Measurements from ENCODE around the gene NCOR2. TPM values are rescaled to one million over a fixed set of nuclear protein-coding genes. Genes with fewer than 3 reads are reported as not detected.
A peak's percentile ranks its signal among the peaks of the same experiment; 100 is the strongest.

NCOR2 gene
- total RNA-seq, 4 donors from 2014 or later: 105 to 330 (median 148) TPM

DNA sequence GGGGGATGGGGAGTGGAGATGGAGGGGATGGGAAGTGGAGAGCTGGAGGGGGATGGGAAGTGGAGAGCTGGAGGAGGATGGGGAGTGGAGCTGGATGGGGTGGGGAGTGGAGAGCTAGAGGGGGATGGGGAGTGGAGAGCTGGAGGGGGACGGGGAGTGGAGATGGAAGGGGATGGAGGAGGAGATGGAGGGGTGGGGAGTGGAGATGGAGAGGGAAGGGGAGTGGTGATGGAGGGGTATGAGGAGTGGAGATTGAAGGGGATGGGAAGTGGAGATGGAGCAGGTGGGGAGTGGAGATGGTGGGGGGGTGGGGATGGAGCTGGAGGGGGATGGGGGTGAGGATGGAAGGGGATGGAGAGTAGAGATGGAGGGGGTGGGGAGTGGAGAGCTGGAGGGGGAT lies 26.1 kb downstream of the NCOR2 start:
- H3K4me3 ChIP-seq: no peak overlapping the region
- no peak for TF ChIP-seq POLR2A (IDR thresholded peaks at IDR 0.05)
- TF ChIP-seq, protein P1, sequence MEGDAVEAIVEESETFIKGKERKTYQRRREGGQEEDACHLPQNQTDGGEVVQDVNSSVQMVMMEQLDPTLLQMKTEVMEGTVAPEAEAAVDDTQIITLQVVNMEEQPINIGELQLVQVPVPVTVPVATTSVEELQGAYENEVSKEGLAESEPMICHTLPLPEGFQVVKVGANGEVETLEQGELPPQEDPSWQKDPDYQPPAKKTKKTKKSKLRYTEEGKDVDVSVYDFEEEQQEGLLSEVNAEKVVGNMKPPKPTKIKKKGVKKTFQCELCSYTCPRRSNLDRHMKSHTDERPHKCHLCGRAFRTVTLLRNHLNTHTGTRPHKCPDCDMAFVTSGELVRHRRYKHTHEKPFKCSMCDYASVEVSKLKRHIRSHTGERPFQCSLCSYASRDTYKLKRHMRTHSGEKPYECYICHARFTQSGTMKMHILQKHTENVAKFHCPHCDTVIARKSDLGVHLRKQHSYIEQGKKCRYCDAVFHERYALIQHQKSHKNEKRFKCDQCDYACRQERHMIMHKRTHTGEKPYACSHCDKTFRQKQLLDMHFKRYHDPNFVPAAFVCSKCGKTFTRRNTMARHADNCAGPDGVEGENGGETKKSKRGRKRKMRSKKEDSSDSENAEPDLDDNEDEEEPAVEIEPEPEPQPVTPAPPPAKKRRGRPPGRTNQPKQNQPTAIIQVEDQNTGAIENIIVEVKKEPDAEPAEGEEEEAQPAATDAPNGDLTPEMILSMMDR (IDR thresholded peaks at IDR 0.05): no peak
- peaks cover 3 to 72% (median 30%) of the 10 kb centered on the region in 4 donors for H3K4me1 ChIP-seq
- no peak for DNase-seq
- no peaks in the 10 kb centered on the region for H3K36me3 ChIP-seq
- H3K27me3 ChIP-seq: no peaks in the 10 kb centered on the region
- H3K27ac ChIP-seq: no peak overlapping the region
- no peaks in the 10 kb centered on the region for H3K9me3 ChIP-seq

DNA sequence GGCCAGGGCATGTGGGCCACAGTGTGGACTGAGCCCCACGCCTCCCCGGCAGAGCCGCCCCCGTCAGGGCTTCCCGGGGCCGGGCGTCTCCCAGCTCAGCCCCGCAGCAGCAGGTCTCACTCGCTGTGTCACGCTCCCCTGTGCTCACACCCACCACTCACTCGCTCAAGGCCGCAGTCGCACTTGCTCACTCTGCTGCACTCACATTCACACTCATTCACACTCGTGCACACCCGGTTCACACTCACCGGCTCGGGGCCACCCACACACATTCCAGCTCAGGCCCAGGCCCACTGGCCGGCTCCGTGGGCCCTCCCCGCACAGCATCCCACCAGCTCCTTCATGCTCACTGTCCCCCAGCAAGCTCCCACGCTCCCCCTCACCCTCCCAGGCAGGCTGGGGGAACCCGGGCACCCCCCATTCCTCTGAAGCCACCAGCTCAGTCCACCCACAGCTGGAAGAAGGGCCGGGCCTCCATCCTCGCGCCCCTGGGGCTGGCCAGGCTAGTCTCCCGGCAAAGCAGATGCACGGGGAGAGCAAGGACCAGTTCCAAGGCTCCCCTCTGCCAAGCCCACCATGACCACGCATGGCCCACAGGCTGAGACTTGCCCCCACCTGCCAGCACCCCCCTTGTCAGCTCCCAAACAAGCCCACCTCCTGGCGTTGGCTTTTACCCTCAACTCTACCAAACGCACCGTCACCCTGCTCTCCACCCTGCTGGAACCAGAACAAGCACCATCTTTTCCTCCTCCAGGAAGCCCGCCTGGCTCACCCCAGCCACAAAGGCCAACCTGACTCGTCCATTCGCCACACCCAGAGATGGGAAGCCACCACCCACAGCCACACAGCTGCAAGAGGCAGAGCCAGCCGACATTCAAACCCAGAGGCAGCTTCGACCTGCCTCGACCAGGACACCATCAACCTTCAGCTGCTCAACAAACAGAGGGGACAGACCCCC lies 28.0 kb downstream of the NCOR2 start:
- Histone ChIP-seq H3K36me3 (no peaks in the 10 kb centered on the region), H3K9me3 (no peaks in the 10 kb centered on the region), H3K27ac (peak overlapping the region in 2 of 4 donors; percentile 39 to 49), H3K27me3 (no peaks in the 10 kb centered on the region), H3K4me1 (peaks cover 3 to 53% (median 18%) of the 10 kb centered on the region in 4 donors), H3K4me3 (no peak overlapping the region)
- DNase-seq: no peak
- no peak for TF ChIP-seq POLR2A (IDR thresholded peaks at IDR 0.05)
- TF ChIP-seq, protein P1 (IDR thresholded peaks at IDR 0.05): no peak

DNA sequence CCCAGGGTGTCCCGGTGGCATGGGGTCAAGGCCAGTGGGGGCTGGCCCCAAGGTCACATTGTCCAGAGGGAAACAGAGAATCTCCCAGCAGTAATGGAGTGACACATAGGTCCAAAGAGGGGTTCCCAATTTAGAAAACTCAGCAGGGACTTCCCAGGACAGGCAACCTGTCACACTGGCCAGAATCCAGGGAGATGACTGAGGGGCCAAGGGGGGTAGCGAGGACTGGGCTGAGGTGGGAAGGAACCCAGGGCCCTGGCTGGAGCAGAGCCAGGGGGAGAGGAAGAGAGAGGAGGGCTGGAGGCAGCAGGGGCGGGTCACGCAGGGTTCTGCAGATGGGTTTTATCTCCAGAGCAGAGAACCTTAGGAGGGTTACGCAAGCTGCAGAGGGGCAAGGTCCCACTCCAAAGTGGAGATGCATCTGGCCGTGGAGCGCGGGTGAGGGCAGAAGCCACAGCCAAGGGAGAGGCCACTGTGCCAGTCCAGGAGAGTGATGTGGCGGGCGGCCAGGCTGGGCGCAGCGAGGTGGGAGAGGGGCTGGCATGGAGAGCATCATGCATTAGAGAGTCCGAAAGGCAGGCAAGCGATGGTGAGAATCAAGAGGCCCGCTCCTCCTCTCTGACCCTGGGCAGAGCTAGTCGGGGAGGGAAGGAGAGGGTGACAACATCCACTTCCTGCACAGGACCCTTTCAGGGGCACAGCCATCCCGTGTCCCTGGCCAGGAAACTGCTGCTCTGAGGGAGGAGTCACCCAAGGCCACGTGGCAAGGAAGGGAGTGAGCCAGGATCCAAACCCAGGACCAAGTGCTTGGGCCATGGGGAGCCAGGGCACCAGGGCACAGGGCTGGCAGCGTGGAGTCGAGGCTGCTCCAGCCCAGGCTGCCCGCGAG lies 29.0 kb downstream of the NCOR2 start:
- peak in 1 of 3 donors; percentile 70 for DNase-seq
- TF ChIP-seq, protein P1 (IDR thresholded peaks at IDR 0.05): no peak
- no peak for TF ChIP-seq POLR2A (IDR thresholded peaks at IDR 0.05)
- Histone ChIP-seq H3K36me3 (peaks cover 0 to 3% (median 0%) of the 10 kb centered on the region in 3 donors), H3K27me3 (no peaks in the 10 kb centered on the region), H3K4me1 (peaks cover 3 to 44% (median 9%) of the 10 kb centered on the region in 4 donors), H3K9me3 (no peaks in the 10 kb centered on the region), H3K4me3 (no peak overlapping the region), H3K27ac (peak overlapping the region in 2 of 4 donors; percentile 39 to 49)

DNA sequence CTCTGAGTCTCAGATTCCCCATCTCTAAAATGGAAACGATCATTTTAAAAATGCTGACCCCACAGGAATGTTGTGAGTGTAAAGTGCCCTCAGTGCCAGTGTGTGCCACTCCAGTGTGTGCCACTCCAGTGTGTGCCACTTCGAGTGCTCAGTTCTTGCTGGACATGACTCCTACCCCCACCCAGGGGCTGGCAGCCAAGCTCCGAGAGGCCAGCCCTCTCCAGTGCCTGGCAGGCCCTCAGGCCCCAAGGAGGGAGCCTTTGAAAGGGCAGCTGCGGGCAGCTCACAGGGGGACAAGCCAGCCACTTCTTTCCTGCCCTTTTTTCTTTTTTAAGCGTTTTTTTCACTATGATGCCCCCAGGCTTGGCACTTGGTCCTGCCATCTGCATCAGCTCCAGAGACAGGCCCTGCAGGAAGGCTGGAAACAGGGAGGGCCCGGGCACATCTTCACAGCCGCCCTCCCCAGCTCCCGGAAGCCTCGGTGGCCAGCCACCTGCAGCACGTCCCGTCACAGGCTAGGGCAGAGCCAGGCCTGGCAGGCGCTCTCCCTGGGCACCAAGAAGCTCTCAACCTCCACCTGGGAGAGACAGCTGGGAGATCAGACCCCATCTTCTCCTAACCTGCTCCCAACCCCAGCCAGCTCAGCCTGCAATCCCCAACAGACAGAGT lies 29.8 kb downstream of the NCOR2 start:
- Histone ChIP-seq H3K4me1 (peaks cover 0 to 36% (median 5%) of the 10 kb centered on the region in 4 donors), H3K4me3 (no peak overlapping the region), H3K27me3 (no peaks in the 10 kb centered on the region), H3K9me3 (no peaks in the 10 kb centered on the region), H3K27ac (peak overlapping the region in 2 of 4 donors; percentile 5 to 49), H3K36me3 (peaks cover 0 to 5% (median 0%) of the 10 kb centered on the region in 3 donors)
- no peak for DNase-seq
- TF ChIP-seq, protein P1 (IDR thresholded peaks at IDR 0.05): no peak

DNA sequence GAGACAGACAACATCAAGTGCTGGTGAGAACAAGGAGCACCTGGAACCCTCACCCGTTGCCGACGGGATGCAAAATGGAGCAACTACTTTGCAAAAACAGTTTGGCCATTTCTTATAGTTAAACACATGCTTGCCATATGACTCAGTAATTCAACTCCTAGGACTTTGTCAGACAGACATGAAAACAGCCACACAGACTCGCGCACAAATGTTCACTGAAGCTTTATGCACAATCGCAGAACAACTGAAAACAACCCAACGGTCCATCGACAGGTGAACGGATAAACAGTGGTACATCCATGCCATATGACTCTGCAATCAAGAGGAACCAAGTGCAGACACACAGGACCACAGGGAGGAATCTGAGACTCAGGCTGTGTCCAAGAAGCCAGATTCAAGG lies 30.8 kb downstream of the NCOR2 start:
- Histone ChIP-seq H3K27me3 (no peaks in the 10 kb centered on the region), H3K36me3 (peaks cover 0 to 5% (median 0%) of the 10 kb centered on the region in 3 donors), H3K9me3 (no peaks in the 10 kb centered on the region), H3K4me1 (peaks cover 0 to 31% (median 5%) of the 10 kb centered on the region in 4 donors), H3K27ac (no peak overlapping the region), H3K4me3 (no peak overlapping the region)
- TF ChIP-seq, protein P1 (IDR thresholded peaks at IDR 0.05): no peak
- no peak for TF ChIP-seq POLR2A (IDR thresholded peaks at IDR 0.05)
- no peak for DNase-seq
